IMR-90 (cell line): ENCODE results near the gene BCL11B. TPM values are rescaled to one million over a fixed set of nuclear protein-coding genes. Genes with fewer than 3 reads are reported as not detected.

Experiments
- ATAC-seq: fragments of 200-7000 bp; cut with Tn5 transposase; 2 replicates; pipeline ENCODE4 v1.9.1; 2020; ENCODE audit warnings: low read depth, mild to moderate bottlenecking, moderate library complexity
- BruUV-seq: library from RNA; stranded (reverse); fragments of 400-500 nt; replicated peaks from 2 replicates; lab custom pipeline; 2021; lab: Mats Ljungman, UMichigan
- CTCF ChIA-PET: fragments of 300-600 bp; formaldehyde crosslinking; extraction: SDS; loops from one replicate; lab custom pipeline; 2021; ENCODE audit warnings: antibody characterized with exemption; lab: Yijun Ruan, JAX
- POLR2A ChIA-PET: fragments of 300-600 bp; sonication (Branson Sonifier 250); formaldehyde crosslinking; loops from one replicate; lab custom pipeline; 2022; ENCODE audit warnings: antibody characterized with exemption; ENCODE audit not compliant: unreplicated experiment; lab: Charles Lee
- DNase-seq: peaks from one replicate; pipeline ENCODE4 v3.0.0; 2013
- H2AFZ ChIP-seq: replicated peaks from 2 replicates; pipeline ENCODE3; 2013; ENCODE audit warnings: low read length, mild to moderate bottlenecking; ENCODE audit not compliant: poor library complexity
- H2AK5ac ChIP-seq: 2 replicates; pipeline ENCODE4 v1.6.1; 2013; ENCODE audit warnings: low read depth, low read length, inconsistent platforms
- H2AK9ac ChIP-seq: replicated peaks from 2 replicates; pipeline ENCODE3; 2013; ENCODE audit warnings: mild to moderate bottlenecking, low read depth, low read length, moderate library complexity; ENCODE audit not compliant: poor library complexity
- H2BK120ac ChIP-seq: 2 replicates; pipeline ENCODE4 v1.6.1; 2013; ENCODE audit warnings: low read depth, low read length, inconsistent platforms
- H2BK15ac ChIP-seq: 3 replicates; pipeline ENCODE4 v1.6.1; 2013; ENCODE audit warnings: low read depth, low read length, inconsistent platforms
- H2BK20ac ChIP-seq: 2 replicates; pipeline ENCODE4 v1.6.1; 2013; ENCODE audit warnings: low read depth, mild to moderate bottlenecking, inconsistent platforms, low read length, moderate library complexity
- H2BK5ac ChIP-seq: 2 replicates; pipeline ENCODE4 v1.6.1; 2013; ENCODE audit warnings: mild to moderate bottlenecking, low read depth, low read length, inconsistent platforms; ENCODE audit not compliant: poor library complexity, severe bottlenecking
- H3K14ac ChIP-seq: replicated peaks from 2 replicates; pipeline ENCODE4 v1.6.1; 2013; ENCODE audit warnings: low read depth, low read length, inconsistent platforms
- H3K18ac ChIP-seq: 2 replicates; pipeline ENCODE4 v1.6.1; 2013; ENCODE audit warnings: low read depth, low read length, control low read depth
- H3K23ac ChIP-seq: 2 replicates; pipeline ENCODE4 v1.6.1; 2013; ENCODE audit warnings: low read depth, low read length, inconsistent platforms
- H3K27ac ChIP-seq: 2 replicates; pipeline ENCODE4 v1.5.1; 2013; ENCODE audit warnings: mild to moderate bottlenecking, control low read depth, low read length; ENCODE audit not compliant: insufficient read depth
- H3K27me3 ChIP-seq: 2 replicates; pipeline ENCODE4 v1.6.1; 2013; ENCODE audit warnings: low read length; ENCODE audit not compliant: control insufficient read depth, insufficient read depth
- H3K36me3 ChIP-seq: 2 replicates; pipeline ENCODE4 v1.6.1; 2013; ENCODE audit warnings: low read length, mixed read lengths; ENCODE audit not compliant: control insufficient read depth, insufficient read depth
- H3K4ac ChIP-seq: 2 replicates; pipeline ENCODE4 v1.6.1; 2013; ENCODE audit warnings: low read depth, low read length, inconsistent platforms
- H3K4me1 ChIP-seq: 2 replicates; pipeline ENCODE4 v1.6.1; 2013; ENCODE audit warnings: low read length, mixed read lengths; ENCODE audit not compliant: control insufficient read depth, insufficient read depth
- H3K4me2 ChIP-seq: 2 replicates; pipeline ENCODE4 v1.6.1; 2013; ENCODE audit warnings: low read depth, mild to moderate bottlenecking, control low read depth, low read length, moderate library complexity
- H3K4me3 ChIP-seq: 2 replicates; pipeline ENCODE4 v1.5.1; 2013; ENCODE audit warnings: low read depth, mild to moderate bottlenecking, control low read depth, low read length, moderate library complexity; ENCODE audit not compliant: insufficient read depth
- H3K56ac ChIP-seq: 2 replicates; pipeline ENCODE4 v1.6.1; 2013; ENCODE audit warnings: low read length, inconsistent platforms; ENCODE audit not compliant: insufficient read depth; ENCODE audit errors: extremely low read depth
- H3K79me1 ChIP-seq, 2 experiments: 2 replicates each; pipeline ENCODE4 v1.6.1; 2013; ENCODE audit warnings: low read length in 2 of 2, inconsistent platforms in 1 of 2, low read depth in 1 of 2
- H3K9ac ChIP-seq: 2 replicates; pipeline ENCODE4 v1.6.1; 2013; ENCODE audit warnings: low read depth, low read length, control low read depth
- H3K9me1 ChIP-seq: 2 replicates; pipeline ENCODE4 v1.6.1; 2013; ENCODE audit warnings: low read length, inconsistent platforms; ENCODE audit not compliant: insufficient read depth
- H3K9me3 ChIP-seq: 2 replicates; pipeline ENCODE4 v1.6.1; 2013; ENCODE audit warnings: low read length; ENCODE audit not compliant: control insufficient read depth, insufficient read depth
- H4K20me1 ChIP-seq: 2 replicates; pipeline ENCODE4 v1.6.1; 2013; ENCODE audit warnings: low read length, inconsistent platforms; ENCODE audit not compliant: insufficient read depth
- H4K5ac ChIP-seq: 2 replicates; pipeline ENCODE4 v1.6.1; 2013; ENCODE audit warnings: mild to moderate bottlenecking, low read depth, low read length, control low read depth
- H4K8ac ChIP-seq, 2 experiments: 2 replicates each; pipeline ENCODE4 v1.6.1; 2013; ENCODE audit warnings: low read depth in 2 of 2, low read length in 2 of 2, control low read depth in 1 of 2, inconsistent platforms in 1 of 2
- H4K91ac ChIP-seq: 2 replicates; pipeline ENCODE4 v1.6.1; 2013; ENCODE audit warnings: low read depth, low read length, inconsistent platforms; ENCODE audit not compliant: insufficient read depth
- BHLHE40 ChIP-seq: fragments of 150-350 bp; IDR thresholded peaks from 2 replicates; pipeline ENCODE4 v1.6.1; 2016; ENCODE audit warnings: mild to moderate bottlenecking, low read depth, low read length
- CEBPB ChIP-seq: IDR thresholded peaks from 2 replicates; pipeline ENCODE4 v1.6.1; 2012; ENCODE audit warnings: low read depth, low read length, improper control_type of control experiment
- CHD1 ChIP-seq: IDR thresholded peaks from 2 replicates; pipeline ENCODE4 v1.6.1; 2012; ENCODE audit warnings: low read depth, low read length, improper control_type of control experiment
- ELK1 ChIP-seq: fragments of 150-350 bp; IDR thresholded peaks from 2 replicates; pipeline ENCODE4 v1.6.1; 2016; ENCODE audit warnings: low read depth, mild to moderate bottlenecking, low read length, moderate library complexity, borderline replicate concordance
- MAZ ChIP-seq: IDR thresholded peaks from 2 replicates; pipeline ENCODE4 v1.6.1; 2012; ENCODE audit warnings: low read depth, mild to moderate bottlenecking, low read length, improper control_type of control experiment, moderate library complexity, borderline replicate concordance
- MXI1 ChIP-seq: IDR thresholded peaks from 2 replicates; pipeline ENCODE4 v1.6.1; 2012; ENCODE audit warnings: low read depth, mild to moderate bottlenecking, low read length, moderate library complexity, borderline replicate concordance
- POLR2A ChIP-seq: IDR thresholded peaks from 2 replicates; pipeline ENCODE4 v1.6.1; 2012; ENCODE audit warnings: mild to moderate bottlenecking, low read depth, low read length
- RAD21 ChIP-seq: IDR thresholded peaks from 2 replicates; pipeline ENCODE4 v1.6.1; 2012; ENCODE audit warnings: low read length, improper control_type of control experiment
- RCOR1 ChIP-seq: IDR thresholded peaks from 2 replicates; pipeline ENCODE4 v1.6.1; 2012; ENCODE audit warnings: mild to moderate bottlenecking, low read length, improper control_type of control experiment; ENCODE audit not compliant: insufficient replicate concordance
- RFX5 ChIP-seq: IDR thresholded peaks from 2 replicates; pipeline ENCODE4 v1.8.0; 2012; ENCODE audit warnings: low read depth, mild to moderate bottlenecking, low read length, moderate library complexity
- WGBS, 2 experiments: methylation state at CpG; one replicate each; pipeline versions ENCODE4 v1.1.5 to v1.1.7; 2013; ENCODE audit warnings: missing lambda C conversion rate in 2 of 2; ENCODE audit not compliant: insufficient read length in 1 of 2; ENCODE audit errors: extremely low coverage in 2 of 2; 5-methylcytosine and 5-hydroxymethylcytosine counted together
- dilution Hi-C: fragments of 300-500 bp; cut with HindIII; formaldehyde crosslinking; loops from one replicate; pipeline ENCODE4 v1.14.3; 2018; ENCODE audit warnings: low sequenced_read_pairs; ENCODE audit not compliant: unreplicated experiment
- in situ Hi-C: fragments of 300-500 bp; cut with MboI; formaldehyde crosslinking; loops from 3 replicates; pipeline ENCODE4 v1.14.3; 2019; ENCODE audit warnings: low sequenced_read_pairs, inconsistent platforms, mixed read lengths
- intact Hi-C: fragments of 100-400 bp; cut with micrococcal nuclease; formaldehyde crosslinking; loops from 2 replicates; pipeline ENCODE4 v1.10.0; 2022
- polyA plus RNA-seq, 3 experiments: library from polyadenylated mRNA; depleted of rRNA; stranded (reverse); fragments of >200 nt; gene quantifications; 2 replicates each; pipeline ENCODE4 v1.2.3, GENCODE V29; 2012; ENCODE audit warnings: low replicate concordance in 1 of 3
- total RNA-seq: library from RNA; depleted of rRNA; stranded (reverse); fragments of >200 nt; gene quantifications from 2 replicates; pipeline ENCODE4 v1.2.3, GENCODE V29; 2012
- TF ChIP-seq, protein P1 (sequence below): conservative IDR thresholded peaks from 2 replicates; pipeline ENCODE4 v1.5.1; 2012; ENCODE audit warnings: mild to moderate bottlenecking, low read depth, low read length, improper control_type of control experiment

The BCL11B gene
- total and polyA plus RNA-seq, 2 of the 4 experiments (the other 2 are of a cell fraction): under 0.01 TPM; not detected in 1

DNA sequence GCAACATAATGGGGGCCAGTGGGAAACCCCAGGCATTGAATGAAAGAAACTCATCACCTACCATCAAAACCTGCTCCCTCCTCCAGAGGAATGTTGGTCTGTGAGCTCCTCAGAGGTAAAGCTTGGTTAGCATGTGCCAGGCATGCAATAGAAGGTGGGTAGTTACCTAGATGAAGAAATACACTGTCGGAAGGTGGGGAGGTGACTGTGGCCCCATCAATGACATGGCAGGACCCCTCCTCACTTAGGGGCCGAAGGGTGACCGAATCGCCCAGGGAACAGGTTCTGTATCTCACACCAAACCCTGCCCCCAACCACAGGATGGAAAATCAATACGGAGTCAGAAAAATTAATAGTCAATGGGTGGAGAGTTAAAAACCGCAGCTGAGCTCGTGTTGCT lies 135.6 kb downstream of the BCL11B start:
- no peak overlapping the region for H2BK15ac ChIP-seq
- no peak overlapping the region for H3K27ac ChIP-seq
- in situ Hi-C loops (no loop called here), dilution Hi-C loops (no loop called here), intact Hi-C loops (no loop called here)
- peaks cover 50% of the 10 kb centered on the region for H3K9me3 ChIP-seq
- H2BK20ac ChIP-seq: no peak overlapping the region
- H3K27me3 ChIP-seq: no peaks in the 10 kb centered on the region
- H4K8ac ChIP-seq: no peak overlapping the region
- no peak overlapping the region for H3K14ac ChIP-seq
- POLR2A ChIA-PET: no interaction called here
- H3K23ac ChIP-seq: no peak overlapping the region
- H3K18ac ChIP-seq: no peak overlapping the region
- H2AFZ ChIP-seq: no peak overlapping the region
- no peaks in the 10 kb centered on the region for H4K20me1 ChIP-seq
- H3K4me1 ChIP-seq: no peaks in the 10 kb centered on the region
- H3K4ac ChIP-seq: no peak overlapping the region
- no peak overlapping the region for H2BK120ac ChIP-seq
- H2AK5ac ChIP-seq: no peak overlapping the region
- H3K56ac ChIP-seq: no peak overlapping the region
- H3K4me3 ChIP-seq: no peak overlapping the region
- ATAC-seq (no peak), DNase-seq (no peak)
- no peak overlapping the region for H2AK9ac ChIP-seq
- H3K4me2 ChIP-seq: no peak overlapping the region
- no peak overlapping the region for H4K5ac ChIP-seq
- TF ChIP-seq ELK1 (no peak), MXI1 (no peak), RAD21 (no peak), MAZ (no peak), CHD1 (no peak), RFX5 (no peak), POLR2A (no peak), CEBPB (no peak), RCOR1 (no peak), BHLHE40 (no peak)
- TF ChIP-seq, protein P1, sequence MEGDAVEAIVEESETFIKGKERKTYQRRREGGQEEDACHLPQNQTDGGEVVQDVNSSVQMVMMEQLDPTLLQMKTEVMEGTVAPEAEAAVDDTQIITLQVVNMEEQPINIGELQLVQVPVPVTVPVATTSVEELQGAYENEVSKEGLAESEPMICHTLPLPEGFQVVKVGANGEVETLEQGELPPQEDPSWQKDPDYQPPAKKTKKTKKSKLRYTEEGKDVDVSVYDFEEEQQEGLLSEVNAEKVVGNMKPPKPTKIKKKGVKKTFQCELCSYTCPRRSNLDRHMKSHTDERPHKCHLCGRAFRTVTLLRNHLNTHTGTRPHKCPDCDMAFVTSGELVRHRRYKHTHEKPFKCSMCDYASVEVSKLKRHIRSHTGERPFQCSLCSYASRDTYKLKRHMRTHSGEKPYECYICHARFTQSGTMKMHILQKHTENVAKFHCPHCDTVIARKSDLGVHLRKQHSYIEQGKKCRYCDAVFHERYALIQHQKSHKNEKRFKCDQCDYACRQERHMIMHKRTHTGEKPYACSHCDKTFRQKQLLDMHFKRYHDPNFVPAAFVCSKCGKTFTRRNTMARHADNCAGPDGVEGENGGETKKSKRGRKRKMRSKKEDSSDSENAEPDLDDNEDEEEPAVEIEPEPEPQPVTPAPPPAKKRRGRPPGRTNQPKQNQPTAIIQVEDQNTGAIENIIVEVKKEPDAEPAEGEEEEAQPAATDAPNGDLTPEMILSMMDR: no peak
- BruUV-seq: no TSS peak
- H3K79me1 ChIP-seq: no peaks in the 10 kb centered on the region
- H2BK5ac ChIP-seq: no peak overlapping the region
- H3K9me1 ChIP-seq: no peaks in the 10 kb centered on the region
- H4K91ac ChIP-seq: no peak overlapping the region
- no peaks in the 10 kb centered on the region for H3K36me3 ChIP-seq
- H3K9ac ChIP-seq: no peak overlapping the region
- no CpG with 5 or more reads among the region's 7 CpGs for WGBS, 2 experiments
- CTCF ChIA-PET: no interaction called here
